Measurements from ENCODE around the gene MAPKAP1. TPM values are rescaled to one million over a fixed set of nuclear protein-coding genes. Genes with fewer than 3 reads are reported as not detected.

The MAPKAP1 gene
- polyA plus RNA-seq, 4 donors, result 38.4 to 57.4 (median 43.6) TPM

GRCh38 chr9:125749287-125749935 lies 42.4 kb upstream of the MAPKAP1 start:
- FAIRE-seq, result no peak
- DNase-seq, result no peak
- Histone ChIP-seq H3K4me3 (ENCODE audit: low read depth in 1 of 3, low read length in 3 of 3) (peak overlapping the region in 1 of 3 donors; percentile 68), H3K36me3 (ENCODE audit: control insufficient read depth in 3 of 3, insufficient read depth in 2 of 3, low read depth in 1 of 3, low read length in 3 of 3) (no peaks in the 10 kb centered on the region), H3K4me1 (ENCODE audit: control insufficient read depth in 3 of 3, insufficient read depth in 2 of 3, low read depth in 1 of 3, low read length in 2 of 3) (peaks cover 3 to 8% (median 6%) of the 10 kb centered on the region in 3 donors), H3K9me3 (ENCODE audit: control insufficient read depth in 2 of 2, insufficient read depth in 1 of 2, low read depth in 1 of 2, low read length in 1 of 2) (no peaks in the 10 kb centered on the region), H3K27me3 (ENCODE audit: control insufficient read depth in 3 of 3, insufficient read depth in 3 of 3, low read length in 3 of 3) (peaks cover 0 to 20% (median 0%) of the 10 kb centered on the region in 3 donors), H3K27ac (ENCODE audit: low read depth in 1 of 3, low read length in 2 of 3) (no peak overlapping the region)
- WGBS, 3 donors, result 77 to 88% (median 85%) methylated on average over 4 of the region's 4 CpGs

GRCh38 chr9:125748446-125749099 lies 41.6 kb upstream of the MAPKAP1 start:
- H3K27me3 ChIP-seq (ENCODE audit: control insufficient read depth in 3 of 3, insufficient read depth in 3 of 3, low read length in 3 of 3), result peaks cover 0 to 20% (median 0%) of the 10 kb centered on the region in 3 donors
- FAIRE-seq, result no peak
- peak overlapping the region; percentile 66 to 70 (median 68) for H3K4me3 ChIP-seq (ENCODE audit: low read depth in 1 of 3, low read length in 3 of 3)
- no peaks in the 10 kb centered on the region for H3K9me3 ChIP-seq (ENCODE audit: control insufficient read depth in 2 of 2, insufficient read depth in 1 of 2, low read depth in 1 of 2, low read length in 1 of 2)
- H3K4me1 ChIP-seq (ENCODE audit: control insufficient read depth in 3 of 3, insufficient read depth in 2 of 3, low read depth in 1 of 3, low read length in 2 of 3), result peaks cover 3 to 8% (median 6%) of the 10 kb centered on the region in 3 donors
- WGBS, 3 donors, result 20 to 41% (median 27%) methylated on average over 30 of the region's 30 CpGs
- DNase-seq, result no peak
- H3K27ac ChIP-seq (ENCODE audit: low read depth in 1 of 3, low read length in 2 of 3), result peak overlapping the region in 2 of 3 donors; percentile 10 to 78
- H3K36me3 ChIP-seq (ENCODE audit: control insufficient read depth in 3 of 3, insufficient read depth in 2 of 3, low read depth in 1 of 3, low read length in 3 of 3), result no peaks in the 10 kb centered on the region

- peaks cover 3 to 8% (median 6%) of the 10 kb centered on the region in 3 donors for H3K4me1 ChIP-seq (ENCODE audit: control insufficient read depth in 3 of 3, insufficient read depth in 2 of 3, low read depth in 1 of 3, low read length in 2 of 3)
- H3K4me3 ChIP-seq (ENCODE audit: low read depth in 1 of 3, low read length in 3 of 3), result peak overlapping the region; percentile 66 to 70 (median 68)
- peaks cover 0 to 23% (median 0%) of the 10 kb centered on the region in 3 donors for H3K27me3 ChIP-seq (ENCODE audit: control insufficient read depth in 3 of 3, insufficient read depth in 3 of 3, low read length in 3 of 3)
- H3K9me3 ChIP-seq (ENCODE audit: control insufficient read depth in 2 of 2, insufficient read depth in 1 of 2, low read depth in 1 of 2, low read length in 1 of 2), result no peaks in the 10 kb centered on the region
- WGBS, 3 donors, result 0 to 1% (median 1%) methylated on average over 59 to 88 of the region's 88 CpGs
- H3K27ac ChIP-seq (ENCODE audit: low read depth in 1 of 3, low read length in 2 of 3), result peak overlapping the region; percentile 10 to 78 (median 24)
- DNase-seq (peak; percentile 32 to 53), FAIRE-seq (no peak)
- no peaks in the 10 kb centered on the region for H3K36me3 ChIP-seq (ENCODE audit: control insufficient read depth in 3 of 3, insufficient read depth in 2 of 3, low read depth in 1 of 3, low read length in 3 of 3)
Measured at GRCh38 chr9:125747765-125748445, 40.9 kb upstream of the MAPKAP1 start.

GRCh38 chr9:125747053-125747764 lies 40.2 kb upstream of the MAPKAP1 start, which contains the start of gene PBX3:
PBX3 (plus strand) TSS chr9:125747373.
- FAIRE-seq, result no peak

GRCh38 chr9:125746774-125747052 lies 39.7 kb upstream of the MAPKAP1 start:
- no peak for DNase-seq
- Histone ChIP-seq H3K4me3 (ENCODE audit: low read depth in 1 of 3, low read length in 3 of 3) (peak overlapping the region in 2 of 3 donors; percentile 66 to 70), H3K36me3 (ENCODE audit: control insufficient read depth in 3 of 3, insufficient read depth in 2 of 3, low read depth in 1 of 3, low read length in 3 of 3) (no peaks in the 10 kb centered on the region), H3K9me3 (ENCODE audit: control insufficient read depth in 2 of 2, insufficient read depth in 1 of 2, low read depth in 1 of 2, low read length in 1 of 2) (no peaks in the 10 kb centered on the region), H3K27me3 (ENCODE audit: control insufficient read depth in 3 of 3, insufficient read depth in 3 of 3, low read length in 3 of 3) (peaks cover 0 to 26% (median 0%) of the 10 kb centered on the region in 3 donors), H3K27ac (ENCODE audit: low read depth in 1 of 3, low read length in 2 of 3) (peak overlapping the region in 2 of 3 donors; percentile 73 to 76), H3K4me1 (ENCODE audit: control insufficient read depth in 3 of 3, insufficient read depth in 2 of 3, low read depth in 1 of 3, low read length in 2 of 3) (peaks cover 3 to 8% (median 6%) of the 10 kb centered on the region in 3 donors)
- FAIRE-seq, result no peak
- WGBS, 3 donors, result 0 to 1% (median 0%) methylated on average over 2 to 46 of the region's 46 CpGs

More at GRCh38 chr9:125747053-125747764, 40.2 kb upstream of the MAPKAP1 start, which contains the start of gene PBX3:
- Histone ChIP-seq H3K4me1 (ENCODE audit: control insufficient read depth in 3 of 3, insufficient read depth in 2 of 3, low read depth in 1 of 3, low read length in 2 of 3) (peaks cover 3 to 8% (median 6%) of the 10 kb centered on the region in 3 donors), H3K4me3 (ENCODE audit: low read depth in 1 of 3, low read length in 3 of 3) (peak within 1 kb of the TSS; percentile 66 to 70 (median 68)), H3K27ac (ENCODE audit: low read depth in 1 of 3, low read length in 2 of 3) (peak within 1 kb of the TSS; percentile 70 to 84 (median 76)), H3K36me3 (ENCODE audit: control insufficient read depth in 3 of 3, insufficient read depth in 2 of 3, low read depth in 1 of 3, low read length in 3 of 3) (no peaks in the 10 kb centered on the region), H3K9me3 (ENCODE audit: control insufficient read depth in 2 of 2, insufficient read depth in 1 of 2, low read depth in 1 of 2, low read length in 1 of 2) (no peaks in the 10 kb centered on the region), H3K27me3 (ENCODE audit: control insufficient read depth in 3 of 3, insufficient read depth in 3 of 3, low read length in 3 of 3) (peaks cover 0 to 25% (median 0%) of the 10 kb centered on the region in 3 donors)
- WGBS, 3 donors, result 0 to 1% (median 0%) methylated on average over 35 to 107 of the region's 107 CpGs
- peak; percentile 49 to 76 for DNase-seq

GRCh38 chr9:125746017-125746773 lies 39.2 kb upstream of the MAPKAP1 start:
- DNase-seq, result peak; percentile 94 to 95
- H3K4me3 ChIP-seq (ENCODE audit: low read depth in 1 of 3, low read length in 3 of 3), result peak overlapping the region; percentile 58 to 70 (median 66)
- WGBS, 3 donors, result 0 to 1% (median 0%) methylated on average over 41 to 79 of the region's 79 CpGs
- peaks cover 0 to 28% (median 0%) of the 10 kb centered on the region in 3 donors for H3K27me3 ChIP-seq (ENCODE audit: control insufficient read depth in 3 of 3, insufficient read depth in 3 of 3, low read length in 3 of 3)
- H3K36me3 ChIP-seq (ENCODE audit: control insufficient read depth in 3 of 3, insufficient read depth in 2 of 3, low read depth in 1 of 3, low read length in 3 of 3), result no peaks in the 10 kb centered on the region
- FAIRE-seq, result no peak
- no peaks in the 10 kb centered on the region for H3K9me3 ChIP-seq (ENCODE audit: control insufficient read depth in 2 of 2, insufficient read depth in 1 of 2, low read depth in 1 of 2, low read length in 1 of 2)
- H3K27ac ChIP-seq (ENCODE audit: low read depth in 1 of 3, low read length in 2 of 3), result peak overlapping the region; percentile 70 to 84 (median 76)
- peaks cover 3 to 8% (median 6%) of the 10 kb centered on the region in 3 donors for H3K4me1 ChIP-seq (ENCODE audit: control insufficient read depth in 3 of 3, insufficient read depth in 2 of 3, low read depth in 1 of 3, low read length in 2 of 3)

GRCh38 chr9:125745682-125746016 lies 38.6 kb upstream of the MAPKAP1 start:
- whole genome bisulfite sequencing, 3 donors, result 16 to 27% (median 20%) methylated on average over 6 of the region's 6 CpGs
- peaks cover 3 to 8% (median 6%) of the 10 kb centered on the region in 3 donors for H3K4me1 ChIP-seq (ENCODE audit: control insufficient read depth in 3 of 3, insufficient read depth in 2 of 3, low read depth in 1 of 3, low read length in 2 of 3)
- no peaks in the 10 kb centered on the region for H3K36me3 ChIP-seq (ENCODE audit: control insufficient read depth in 3 of 3, insufficient read depth in 2 of 3, low read depth in 1 of 3, low read length in 3 of 3)
- peak overlapping the region in 2 of 3 donors; percentile 70 to 84 for H3K27ac ChIP-seq (ENCODE audit: low read depth in 1 of 3, low read length in 2 of 3)
- FAIRE-seq, result no peak
- no peak for DNase-seq
- H3K27me3 ChIP-seq (ENCODE audit: control insufficient read depth in 3 of 3, insufficient read depth in 3 of 3, low read length in 3 of 3), result peaks cover 0 to 28% (median 0%) of the 10 kb centered on the region in 3 donors
- H3K4me3 ChIP-seq (ENCODE audit: low read depth in 1 of 3, low read length in 3 of 3), result peak overlapping the region in 2 of 3 donors; percentile 58 to 66
- H3K9me3 ChIP-seq (ENCODE audit: control insufficient read depth in 2 of 2, insufficient read depth in 1 of 2, low read depth in 1 of 2, low read length in 1 of 2), result no peaks in the 10 kb centered on the region

All from small intestine (tissue), 7 donors.